ENCODE results near the gene TLCD2. TPM values are rescaled to one million over a fixed set of nuclear protein-coding genes. Genes with fewer than 3 reads are reported as not detected.
A peak's percentile ranks its signal among the peaks of the same experiment; 100 is the strongest.

The TLCD2 gene
- total and polyA plus RNA-seq, 2 of the 13 experiments (the other 11 are each of a cell fraction or from before 2014, with no cell fraction given), result 0.90 to 1.1 TPM

- Histone ChIP-seq H3K36me3 (replicated peaks in 1 of 2; ENCODE audit: control insufficient read depth in 1 of 2, insufficient read depth in 2 of 2, low read length in 2 of 2) (peaks cover 63 to 92% of the 10 kb centered on the region in 2 experiments), H2AFZ (ENCODE audit: low read length) (no peak overlapping the region), H3K4me2 (ENCODE audit: low read depth, low read length) (no peak overlapping the region), H4K20me1 (ENCODE audit: insufficient read depth, low read length) (peaks cover 3% of the 10 kb centered on the region; the same call in 1 of the 2 replicates), H3K9me3 (ENCODE audit: low read length) (no peaks in the 10 kb centered on the region), H3K27ac (ENCODE audit: extremely low read length, insufficient read depth, low read length) (no peak overlapping the region), H3K79me2 (ENCODE audit: insufficient read depth, low read length) (no peaks in the 10 kb centered on the region), H3K4me1 (ENCODE audit: insufficient read depth, low read length) (no peaks in the 10 kb centered on the region), H3K9ac (ENCODE audit: insufficient read depth, low read depth, low read length) (no peak overlapping the region), H3K4me3 (replicated peaks in 1 of 3; ENCODE audit: insufficient read depth in 1 of 3, low read depth in 2 of 3, low read length in 3 of 3) (no peak overlapping the region), H3K27me3 (ENCODE audit: control insufficient read depth in 1 of 2, insufficient read depth in 2 of 2, low read length in 2 of 2) (no peaks in the 10 kb centered on the region)
- intact Hi-C loops (cut with micrococcal nuclease; ENCODE audit: unreplicated experiment), result no loop called here
- POLR2A ChIA-PET, result no interaction called here
- no peak for ATAC-seq
- CTCF ChIA-PET (ENCODE audit: low intra/inter-chr PET ratio, low total read pairs), result no interaction called here
- BruUV-seq (replicated peaks), result no TSS peak
- WGBS (ENCODE audit: low lambda C conversion rate), result over 99% methylated on average over 13 of the region's 13 CpGs
- FAIRE-seq, result no peak
- DNase-seq (ENCODE audit: low spot score), result no peak
- TF ChIP-seq ZUFSP (CRISPR knock-in tag; IDR thresholded peaks at IDR 0.05; ENCODE audit: borderline replicate concordance) (no peak), ZSCAN5A (CRISPR knock-in tag; IDR thresholded peaks at IDR 0.05; ENCODE audit: borderline replicate concordance) (no peak), AHDC1 (CRISPR knock-in tag; IDR thresholded peaks at IDR 0.05; ENCODE audit: borderline replicate concordance) (no peak), RBFOX2 (IDR thresholded peaks at IDR 0.05; ENCODE audit: low read depth, low read length) (0 out of 2 replicates have a peak, but pooled peaks have one; percentile 27), ZNF577 (CRISPR knock-in tag; IDR thresholded peaks at IDR 0.05; ENCODE audit: borderline replicate concordance, low read depth) (no peak), ZNF451 (CRISPR knock-in tag; IDR thresholded peaks at IDR 0.05) (no peak)
- in situ Hi-C loops (cut with HindIII; ENCODE audit: extremely low pct_ligation_motif_present, low pct_unique_long_range_greater_than_20kb), result no loop called here
Measured at GRCh38 chr17:1676401-1676800, 33.8 kb downstream of the TLCD2 start.

Data from HepG2 (cell line).